GM12872 (cell line): ENCODE data around the gene GNAS.

Source experiments
- CTCF ChIP-seq: IDR thresholded peaks from 3 replicates; pipeline ENCODE4 v1.5.1; 2011; ENCODE audit warnings: low read depth, mild to moderate bottlenecking, low read length, moderate library complexity; ENCODE audit not compliant: insufficient read depth

Gene GNAS

GRCh38 chr20:58959652-58960051, 107.1 kb downstream of the GNAS start:
- no peak for TF ChIP-seq CTCF
